H1 (cell line): ENCODE measurements around the gene SLC13A2. TPM values are rescaled to one million over a fixed set of nuclear protein-coding genes. Genes with fewer than 3 reads are reported as not detected.

Experiments used
- CTCF ChIA-PET: fragments of 300-600 bp; sonication (Branson Sonifier 250); formaldehyde crosslinking; loops from one replicate; lab custom pipeline; 2021; ENCODE audit not compliant: partially characterized antibody; lab: Charles Lee
- POLR2A ChIA-PET: fragments of 300-600 bp; sonication (Branson Sonifier 250); formaldehyde crosslinking; loops from one replicate; lab custom pipeline; 2021; ENCODE audit warnings: inconsistent platforms; ENCODE audit not compliant: partially characterized antibody; lab: Charles Lee
- DNase-seq, 2 experiments: peaks; one replicate each; pipeline versions ENCODE4 v3.0.0 to v3.0.0-alpha.2; 2010 to 2022; ENCODE audit warnings: low spot score in 2 of 2, low read depth in 1 of 2, mixed read lengths in 1 of 2
- FAIRE-seq: peaks from 2 replicates; lab custom pipeline; 2011; peaks lifted over from hg19 to GRCh38; lab: Jason Lieb, UNC
- H2AFZ ChIP-seq: 2 replicates; pipeline ENCODE4 v1.8.1; 2012; ENCODE audit warnings: low read length, inconsistent platforms
- H2AK5ac ChIP-seq: 2 replicates; pipeline ENCODE4 v1.6.1; 2013; ENCODE audit warnings: low read depth, low read length
- H2BK120ac ChIP-seq: replicated peaks from 2 replicates; pipeline ENCODE3; 2013; ENCODE audit warnings: low read depth, low read length, inconsistent platforms
- H2BK12ac ChIP-seq: 2 replicates; pipeline ENCODE4 v1.6.1; 2013; ENCODE audit warnings: low read depth, low read length
- H2BK15ac ChIP-seq: 2 replicates; pipeline ENCODE4 v1.6.1; 2013; ENCODE audit warnings: low read length
- H2BK20ac ChIP-seq: 2 replicates; pipeline ENCODE4 v1.6.1; 2013; ENCODE audit warnings: low read length
- H2BK5ac ChIP-seq: 2 replicates; pipeline ENCODE4 v1.6.1; 2013; ENCODE audit warnings: low read depth, low read length
- H3K14ac ChIP-seq: 2 replicates; pipeline ENCODE4 v1.6.1; 2013; ENCODE audit warnings: inconsistent platforms; ENCODE audit not compliant: insufficient read length
- H3K18ac ChIP-seq: 2 replicates; pipeline ENCODE4 v1.6.1; 2013; ENCODE audit warnings: low read length; ENCODE audit errors: extremely low read depth
- H3K23ac ChIP-seq: 2 replicates; pipeline ENCODE4 v1.6.1; 2013; ENCODE audit warnings: inconsistent platforms; ENCODE audit not compliant: insufficient read length
- H3K23me2 ChIP-seq: 2 replicates; pipeline ENCODE4 v1.6.1; 2013; ENCODE audit warnings: low read depth, low read length
- H3K27ac ChIP-seq: 2 replicates; pipeline ENCODE4 v1.6.1; 2011; ENCODE audit warnings: low read depth, low read length, inconsistent platforms
- H3K27me3 ChIP-seq, 4 experiments: replicated peaks in 1 of 4; 1 replicate in 1 of 4; 2 replicates in 3 of 4; pipeline versions ENCODE4 v1.6.1 to v1.8.1; 2011 to 2013; ENCODE audit warnings: low read length in 3 of 4, mild to moderate bottlenecking in 3 of 4, inconsistent platforms in 2 of 4, mixed read lengths in 2 of 4, moderate library complexity in 1 of 4; ENCODE audit not compliant: control insufficient read depth in 3 of 4, insufficient read depth in 3 of 4; ENCODE audit errors: extremely low read depth in 1 of 4
- H3K36me3 ChIP-seq, 4 experiments: 2 replicates each; pipeline versions ENCODE4 v1.6.1 to v1.8.1; 2011 to 2013; ENCODE audit warnings: mild to moderate bottlenecking in 4 of 4, low read length in 3 of 4, moderate library complexity in 2 of 4, control low read depth in 1 of 4, inconsistent platforms in 1 of 4; ENCODE audit not compliant: insufficient read depth in 4 of 4, control insufficient read depth in 2 of 4
- H3K4ac ChIP-seq: replicated peaks from 2 replicates; pipeline ENCODE3; 2013; ENCODE audit warnings: low read length, low read depth, mixed read lengths, inconsistent platforms; ENCODE audit not compliant: insufficient read length
- H3K4me1 ChIP-seq, 4 experiments: replicated peaks in 1 of 4; 1 replicate in 1 of 4; 2 replicates in 3 of 4; pipeline versions ENCODE4 v1.6.1 to v1.8.1; 2011 to 2013; ENCODE audit warnings: low read length in 3 of 4, inconsistent platforms in 2 of 4, mixed read lengths in 1 of 4; ENCODE audit not compliant: insufficient read depth in 4 of 4, control insufficient read depth in 3 of 4
- H3K4me2 ChIP-seq, 2 experiments: 2 replicates each; pipeline versions ENCODE4 v1.6.1 to v1.8.1; 2011 to 2013; ENCODE audit warnings: low read depth in 2 of 2, low read length in 2 of 2, control low read depth in 1 of 2, inconsistent platforms in 1 of 2, mild to moderate bottlenecking in 1 of 2; ENCODE audit not compliant: insufficient read depth in 1 of 2
- H3K4me3 ChIP-seq, 4 experiments: fragments of 200-600, 300-600 bp in 1 of 4; sonication (generic), shearing (Covaris generic), sonication (Bioruptor Twin) in 1 of 4; 2 replicates each; pipeline versions ENCODE4 v1.5.1 to v1.8.1; 2011 to 2016; ENCODE audit warnings: low read length in 4 of 4, low read depth in 3 of 4, control low read depth in 2 of 4, inconsistent platforms in 2 of 4, mild to moderate bottlenecking in 2 of 4, mixed read lengths in 1 of 4, moderate library complexity in 1 of 4; ENCODE audit not compliant: insufficient read depth in 2 of 4; ENCODE audit errors: extremely low read depth in 1 of 4
- H3K56ac ChIP-seq: replicated peaks from 2 replicates; pipeline ENCODE3; 2013; ENCODE audit warnings: low read depth, mild to moderate bottlenecking, mixed read lengths, low read length, inconsistent platforms; ENCODE audit not compliant: insufficient read length
- H3K79me1 ChIP-seq: 2 replicates; pipeline ENCODE4 v1.6.1; 2013; ENCODE audit warnings: low read depth, low read length, control low read depth
- H3K79me2 ChIP-seq, 2 experiments: 2 replicates each; pipeline versions ENCODE4 v1.6.1 to v1.8.1; 2012 to 2013; ENCODE audit warnings: low read length in 2 of 2, mild to moderate bottlenecking in 2 of 2, inconsistent platforms in 1 of 2; ENCODE audit not compliant: insufficient read depth in 2 of 2, control insufficient read depth in 1 of 2
- H3K9ac ChIP-seq, 4 experiments: replicated peaks in 1 of 4; 1 replicate in 1 of 4; 2 replicates in 3 of 4; pipeline versions ENCODE4 v1.6.1 to v1.8.1; 2011 to 2013; ENCODE audit warnings: low read depth in 3 of 4, low read length in 3 of 4, control low read depth in 2 of 4, mild to moderate bottlenecking in 2 of 4, moderate library complexity in 2 of 4, inconsistent platforms in 1 of 4; ENCODE audit errors: extremely low read depth in 1 of 4
- H3K9me3 ChIP-seq, 2 experiments: 2 replicates each; pipeline versions ENCODE4 v1.6.1 to v1.8.1; 2012 to 2013; ENCODE audit warnings: mild to moderate bottlenecking in 2 of 2, moderate library complexity in 2 of 2, control low read depth in 1 of 2, inconsistent platforms in 1 of 2, low read depth in 1 of 2, low read length in 1 of 2, mixed read lengths in 1 of 2; ENCODE audit not compliant: insufficient read depth in 2 of 2
- H4K20me1 ChIP-seq, 2 experiments: replicated peaks in 1 of 2; 2 replicates each; pipeline versions ENCODE3 to v1.8.1; 2011 to 2013; ENCODE audit warnings: inconsistent platforms in 2 of 2, low read length in 2 of 2, mild to moderate bottlenecking in 1 of 2; ENCODE audit not compliant: insufficient read depth in 2 of 2, control insufficient read depth in 1 of 2
- H4K5ac ChIP-seq: 2 replicates; pipeline ENCODE4 v1.6.1; 2013; ENCODE audit warnings: low read length, low read depth, mixed read lengths, inconsistent platforms; ENCODE audit not compliant: insufficient read length
- H4K8ac ChIP-seq: 2 replicates; pipeline ENCODE4 v1.8.0; 2013; ENCODE audit warnings: mild to moderate bottlenecking, moderate library complexity, low read length, inconsistent platforms; ENCODE audit not compliant: insufficient read depth; ENCODE audit errors: extremely low read depth
- H4K91ac ChIP-seq: replicated peaks from 2 replicates; pipeline ENCODE3; 2013; ENCODE audit warnings: low read length, mixed read lengths, inconsistent platforms; ENCODE audit not compliant: insufficient read length
- CREB1 ChIP-seq: IDR thresholded peaks from 2 replicates; pipeline ENCODE4 v1.6.1; 2012; ENCODE audit warnings: inconsistent platforms
- WGBS, 2 experiments: shearing (Covaris generic) in 1 of 2; methylation state at CpG; one replicate each; pipeline versions ENCODE4 v1.1.6 to v1.1.7; 2013 to 2015; ENCODE audit warnings: low lambda C conversion rate in 2 of 2, mixed read lengths in 2 of 2, inconsistent platforms in 1 of 2, low coverage in 1 of 2, missing lambda C conversion rate in 1 of 2; ENCODE audit not compliant: insufficient replicate concordance in 2 of 2, insufficient coverage in 1 of 2, insufficient read length in 1 of 2; ENCODE audit errors: extremely low coverage in 1 of 2, missing lambda C conversion rate in 1 of 2; 5-methylcytosine and 5-hydroxymethylcytosine counted together
- polyA plus RNA-seq, 7 experiments: library from polyadenylated mRNA; depleted of rRNA in 3 of 7; stranded (reverse) in 5 of 7; unstranded in 2 of 7; fragments of >200 nt in 5 of 7; fragments of 200-250 nt in 2 of 7; gene quantifications; 1 replicate in 5 of 7; 2 replicates in 1 of 7; 4 replicates in 1 of 7; pipeline versions ENCODE4 v1.2.1 to v1.2.3, GENCODE V29; 2011 to 2013; ENCODE audit warnings: missing spikeins in 2 of 7, mixed read lengths in 2 of 7
- total RNA-seq: library from RNA; stranded (reverse); fragmentation: NEBNext Ultra II Directional; extraction: Animal tissue kit (Norgen Biotek cat#: 25700); gene quantifications from 2 replicates; pipeline ENCODE4 v1.2.1, GENCODE V29; 2021

The SLC13A2 gene
- total and polyA plus RNA-seq, 2 of the 8 experiments (the other 6 are each of a cell fraction or from before 2014, with no cell fraction given) = not detected

DNA sequence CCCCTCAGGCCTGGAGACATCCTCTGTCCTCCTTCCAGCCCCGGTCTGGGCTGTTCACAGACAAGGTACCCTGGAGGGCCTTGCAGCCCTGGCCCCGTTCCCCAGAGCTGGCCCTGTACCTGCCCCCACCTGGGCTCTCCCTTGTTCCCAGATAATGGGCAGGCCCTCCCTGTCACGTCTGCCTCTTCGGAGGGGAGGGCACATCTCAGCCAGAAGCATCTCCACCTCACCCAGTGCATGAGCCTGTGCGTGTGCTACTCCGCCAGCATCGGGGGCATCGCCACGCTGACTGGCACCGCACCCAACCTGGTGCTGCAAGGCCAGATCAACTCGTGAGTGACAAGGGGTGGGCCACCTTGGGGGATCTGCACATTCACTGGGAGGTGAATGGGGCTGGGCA is 17.8 kb downstream of the SLC13A2 start:
- Histone ChIP-seq H3K56ac (no peak overlapping the region), H3K4me3 (no peak overlapping the region), H3K27ac (no peak overlapping the region), H3K4me1 (no peaks in the 10 kb centered on the region), H2BK5ac (no peak overlapping the region), H4K20me1 (no peaks in the 10 kb centered on the region), H3K27me3 (no peaks in the 10 kb centered on the region), H2AFZ (no peak overlapping the region), H4K5ac (no peak overlapping the region), H3K79me2 (no peaks in the 10 kb centered on the region), H2AK5ac (no peak overlapping the region), H3K14ac (no peak overlapping the region), H3K23me2 (no peaks in the 10 kb centered on the region), H2BK15ac (no peak overlapping the region), H4K91ac (no peak overlapping the region), H2BK12ac (no peak overlapping the region), H3K4ac (no peak overlapping the region), H3K23ac (no peak overlapping the region), H3K18ac (no peak overlapping the region), H3K79me1 (no peaks in the 10 kb centered on the region), H2BK20ac (no peak overlapping the region), H3K9ac (no peak overlapping the region), H3K4me2 (no peak overlapping the region), H4K8ac (peak overlapping the region; percentile 29; the same call in 1 of the 2 replicates), H2BK120ac (no peak overlapping the region), H3K9me3 (no peaks in the 10 kb centered on the region), H3K36me3 (no peaks in the 10 kb centered on the region)
- WGBS, 2 experiments = 90% methylated on average over 10 of the region's 11 CpGs; no CpG with 5 or more reads in 1 of the 2 experiments
- TF ChIP-seq CREB1 = no peak
- DNase-seq (no peak), FAIRE-seq (no peak)
- ChIA-PET POLR2A (no interaction called here), CTCF (interaction anchor here (0.7 to 2.1 kb wide), 5 partner anchors 41 to 368 kb away, joined by 3 to 14 read pairs (median 4); no protein-coding TSS in a partner anchor)
